ENCODE measurements around the gene AATK. TPM values are rescaled to one million over a fixed set of nuclear protein-coding genes. Genes with fewer than 3 reads are reported as not detected.

The AATK gene
- total RNA-seq, 1 experiment from 2014 or later: 0.46 TPM

GRCh38 chr17:81193051-81193410, 27.0 kb upstream of the AATK start:
- Histone ChIP-seq H3K79me2 (ENCODE audit: low read depth) (no peaks in the 10 kb centered on the region), H3K36me3 (ENCODE audit: low read depth) (no peaks in the 10 kb centered on the region), H3K4me2 (peak overlapping the region; percentile 46; the same call in 1 of the 2 replicates), H3K27ac (no peak overlapping the region), H3F3A (ENCODE audit: insufficient read depth, low read depth) (no peaks in the 10 kb centered on the region), H3K9me2 (ENCODE audit: insufficient read depth) (no peaks in the 10 kb centered on the region), H4K20me1 (ENCODE audit: insufficient read depth) (no peaks in the 10 kb centered on the region), H3K4me1 (replicated peaks; ENCODE audit: insufficient read depth) (peaks cover 7% of the 10 kb centered on the region; the same call in 1 of the 2 replicates), H2AFZ (no peak overlapping the region), H3K9me3 (ENCODE audit: insufficient read depth, low read depth) (no peaks in the 10 kb centered on the region), H3K4me3 (no peak overlapping the region), H3K27me3 (ENCODE audit: insufficient read depth, low read depth) (no peaks in the 10 kb centered on the region)
- intact Hi-C loops (cut with micrococcal nuclease; ENCODE audit: unreplicated experiment): no loop called here
- TF ChIP-seq, protein P1, sequence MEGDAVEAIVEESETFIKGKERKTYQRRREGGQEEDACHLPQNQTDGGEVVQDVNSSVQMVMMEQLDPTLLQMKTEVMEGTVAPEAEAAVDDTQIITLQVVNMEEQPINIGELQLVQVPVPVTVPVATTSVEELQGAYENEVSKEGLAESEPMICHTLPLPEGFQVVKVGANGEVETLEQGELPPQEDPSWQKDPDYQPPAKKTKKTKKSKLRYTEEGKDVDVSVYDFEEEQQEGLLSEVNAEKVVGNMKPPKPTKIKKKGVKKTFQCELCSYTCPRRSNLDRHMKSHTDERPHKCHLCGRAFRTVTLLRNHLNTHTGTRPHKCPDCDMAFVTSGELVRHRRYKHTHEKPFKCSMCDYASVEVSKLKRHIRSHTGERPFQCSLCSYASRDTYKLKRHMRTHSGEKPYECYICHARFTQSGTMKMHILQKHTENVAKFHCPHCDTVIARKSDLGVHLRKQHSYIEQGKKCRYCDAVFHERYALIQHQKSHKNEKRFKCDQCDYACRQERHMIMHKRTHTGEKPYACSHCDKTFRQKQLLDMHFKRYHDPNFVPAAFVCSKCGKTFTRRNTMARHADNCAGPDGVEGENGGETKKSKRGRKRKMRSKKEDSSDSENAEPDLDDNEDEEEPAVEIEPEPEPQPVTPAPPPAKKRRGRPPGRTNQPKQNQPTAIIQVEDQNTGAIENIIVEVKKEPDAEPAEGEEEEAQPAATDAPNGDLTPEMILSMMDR (conservative IDR thresholded peaks at IDR 0.05): no peak
- TF ChIP-seq EZH2 (IDR thresholded peaks at IDR 0.05; ENCODE audit: low read depth): no peak
- DNase-seq: no peak
- POLR2A ChIA-PET (ENCODE audit: unreplicated experiment): no interaction called here
- CTCF ChIA-PET: no interaction called here
- BruUV-seq (replicated peaks): no TSS peak

DNA sequence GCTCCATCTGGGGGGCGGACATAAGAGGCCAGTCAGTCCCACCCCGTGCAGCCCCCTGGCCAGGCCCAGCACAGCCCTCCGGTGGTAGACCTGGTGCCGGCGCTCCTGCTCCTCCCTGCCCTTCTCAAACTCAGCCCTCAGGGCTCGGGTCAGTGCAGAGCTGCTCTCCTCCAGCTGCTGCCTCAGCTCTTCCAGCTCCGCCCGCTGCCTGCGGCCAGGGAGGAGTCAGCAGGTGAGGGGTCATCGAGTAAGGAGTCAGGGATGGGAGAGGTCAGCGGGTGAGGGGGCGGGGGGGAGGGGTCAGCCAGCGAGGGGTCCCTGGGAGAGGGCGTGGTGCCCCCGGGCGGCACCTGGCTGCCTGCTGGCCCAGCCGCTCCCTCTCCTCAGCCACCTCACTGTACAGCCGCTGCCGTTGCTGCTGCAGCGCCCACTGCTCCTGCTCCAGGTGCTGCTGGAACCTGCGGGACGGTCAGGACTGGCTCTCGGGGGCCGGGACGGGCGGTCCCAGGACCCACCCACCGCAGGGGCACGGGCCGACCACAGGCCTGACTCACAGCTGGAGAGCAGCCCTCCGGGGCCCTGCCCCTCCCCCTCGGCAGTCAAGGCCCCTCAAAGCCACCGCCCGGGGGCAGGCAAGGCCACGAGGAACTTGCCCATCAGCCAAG, 26.5 kb upstream of the AATK start:
- DNase-seq: peak; percentile 36 to 72
- H3K36me3 ChIP-seq (ENCODE audit: low read depth): no peaks in the 10 kb centered on the region
- H3K27ac ChIP-seq: no peak overlapping the region
- TF ChIP-seq, protein P1 (conservative IDR thresholded peaks at IDR 0.05): no peak
- no peak for TF ChIP-seq EZH2 (IDR thresholded peaks at IDR 0.05; ENCODE audit: low read depth)
- H3K4me3 ChIP-seq: no peak overlapping the region
- H3K9me2 ChIP-seq (ENCODE audit: insufficient read depth): no peaks in the 10 kb centered on the region
- H3K4me2 ChIP-seq: peak overlapping the region; percentile 46; the same call in 1 of the 2 replicates
- peaks cover 7% of the 10 kb centered on the region; the same call in 1 of the 2 replicates for H3K4me1 ChIP-seq (replicated peaks; ENCODE audit: insufficient read depth)
- no peaks in the 10 kb centered on the region for H3K27me3 ChIP-seq (ENCODE audit: insufficient read depth, low read depth)
- no peaks in the 10 kb centered on the region for H3F3A ChIP-seq (ENCODE audit: insufficient read depth, low read depth)
- intact Hi-C loops (cut with micrococcal nuclease; ENCODE audit: unreplicated experiment): no loop called here
- no peaks in the 10 kb centered on the region for H3K79me2 ChIP-seq (ENCODE audit: low read depth)
- H2AFZ ChIP-seq: no peak overlapping the region
- H3K9me3 ChIP-seq (ENCODE audit: insufficient read depth, low read depth): no peaks in the 10 kb centered on the region
- BruUV-seq (replicated peaks): no TSS peak
- H4K20me1 ChIP-seq (ENCODE audit: insufficient read depth): no peaks in the 10 kb centered on the region
- CTCF ChIA-PET: interaction anchor here (1.0 kb wide), 1 partner anchor 95 kb away, joined by 4 read pairs; no protein-coding TSS in a partner anchor
- POLR2A ChIA-PET (ENCODE audit: unreplicated experiment): no interaction called here

DNA sequence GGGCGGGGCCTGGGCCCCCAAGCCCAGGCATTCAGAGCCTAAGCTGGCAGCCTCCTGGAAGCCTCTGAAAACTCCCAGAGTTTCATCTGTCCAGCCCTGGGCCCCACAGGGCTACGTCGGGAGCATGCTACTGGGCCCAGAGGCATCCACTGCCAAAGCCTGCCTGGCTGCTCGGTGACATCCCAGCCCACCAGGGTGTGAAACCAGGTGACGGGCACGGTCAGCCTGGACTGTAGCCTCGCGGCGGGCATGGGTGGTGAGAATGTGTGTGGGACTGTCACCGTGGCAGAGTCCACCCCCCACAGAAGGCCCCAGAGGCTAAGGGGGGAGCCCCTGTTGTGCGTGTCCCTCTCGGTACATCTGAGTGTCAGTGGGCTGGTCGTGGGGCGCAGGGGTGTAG, 25.6 kb upstream of the AATK start:
- H2AFZ ChIP-seq: no peak overlapping the region
- no peaks in the 10 kb centered on the region for H3K79me2 ChIP-seq (ENCODE audit: low read depth)
- H4K20me1 ChIP-seq (ENCODE audit: insufficient read depth): no peaks in the 10 kb centered on the region
- POLR2A ChIA-PET (ENCODE audit: unreplicated experiment): no interaction called here
- no peaks in the 10 kb centered on the region for H3K9me3 ChIP-seq (ENCODE audit: insufficient read depth, low read depth)
- no peak for TF ChIP-seq EZH2 (IDR thresholded peaks at IDR 0.05; ENCODE audit: low read depth)
- TF ChIP-seq, protein P1 (conservative IDR thresholded peaks at IDR 0.05): no peak
- no peak for DNase-seq
- CTCF ChIA-PET: interaction anchor here (1.0 kb wide), 1 partner anchor 94 kb away, joined by 4 read pairs; no protein-coding TSS in a partner anchor
- intact Hi-C loops (cut with micrococcal nuclease; ENCODE audit: unreplicated experiment): no loop called here
- no TSS peak for BruUV-seq (replicated peaks)
- no peaks in the 10 kb centered on the region for H3K36me3 ChIP-seq (ENCODE audit: low read depth)
- H3F3A ChIP-seq (ENCODE audit: insufficient read depth, low read depth): no peaks in the 10 kb centered on the region
- H3K4me1 ChIP-seq (replicated peaks; ENCODE audit: insufficient read depth): peaks cover 7% of the 10 kb centered on the region; the same call in 1 of the 2 replicates
- H3K4me3 ChIP-seq: no peak overlapping the region
- no peak overlapping the region for H3K4me2 ChIP-seq
- H3K27me3 ChIP-seq (ENCODE audit: insufficient read depth, low read depth): no peaks in the 10 kb centered on the region
- no peaks in the 10 kb centered on the region for H3K9me2 ChIP-seq (ENCODE audit: insufficient read depth)
- H3K27ac ChIP-seq: no peak overlapping the region
